ENCODE results near the gene XRCC1. TPM values are rescaled to one million over a fixed set of nuclear protein-coding genes. Genes with fewer than 3 reads are reported as not detected.

XRCC1 gene
- total RNA-seq, 2 experiments from 2014 or later: 27.2 to 35.9 TPM

DNA sequence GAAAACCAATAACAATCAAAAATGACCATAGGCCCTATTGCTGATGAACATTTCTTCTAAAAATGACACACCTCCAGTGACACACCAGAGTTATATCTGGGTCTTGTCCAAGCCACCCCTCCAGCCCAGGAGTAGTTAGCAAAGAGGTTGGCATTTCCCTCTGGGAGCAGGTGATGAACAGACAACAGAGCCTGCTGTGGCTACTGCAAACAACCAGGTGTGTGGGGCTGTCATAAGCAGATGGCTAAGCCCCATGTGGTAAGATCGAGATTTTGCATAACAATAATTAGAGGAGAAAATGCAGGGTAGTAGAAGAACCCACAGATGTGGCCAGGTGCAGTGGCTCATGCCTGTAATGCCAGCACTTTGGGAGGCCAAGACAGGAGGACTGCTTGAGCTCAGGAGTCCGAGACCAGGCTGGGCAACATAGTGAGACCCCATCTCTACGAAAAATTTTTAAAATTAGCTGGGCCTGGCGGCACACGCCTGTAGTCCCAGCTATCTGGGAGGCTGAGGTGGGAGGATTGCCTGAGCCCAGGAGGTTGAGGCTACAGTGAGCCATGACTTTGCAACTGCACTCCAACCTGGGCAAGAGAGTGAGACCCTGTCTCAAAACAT, 5.0 kb downstream of the XRCC1 start:
- Histone ChIP-seq H3K4me1 (ENCODE audit: insufficient read depth, low read length, poor library complexity, severe bottlenecking) (peaks cover 5% of the 10 kb centered on the region), H3K36me3 (ENCODE audit: insufficient read depth, low read length) (peaks cover 10% of the 10 kb centered on the region), H3K9me3 (ENCODE audit: low read length) (no peaks in the 10 kb centered on the region), H2AFZ (ENCODE audit: low read length) (no peak overlapping the region), H3K27ac (ENCODE audit: low read depth, low read length, poor library complexity, severe bottlenecking) (no peak overlapping the region), H4K20me1 (ENCODE audit: insufficient read depth, low read length) (no peaks in the 10 kb centered on the region), H3K79me2 (ENCODE audit: insufficient read depth, low read depth, low read length) (peaks cover 11% of the 10 kb centered on the region; the same call in 1 of the 2 replicates), H3K9me2 (ENCODE audit: insufficient read depth, low read length) (no peaks in the 10 kb centered on the region), H3K4me2 (ENCODE audit: low read length) (no peak overlapping the region), H3K4me3 (ENCODE audit: low read depth, low read length, poor library complexity, severe bottlenecking) (no peak overlapping the region)
- ChIA-PET POLR2A (no interaction called here), CTCF (ENCODE audit: unreplicated experiment) (no interaction called here)
- BruUV-seq (replicated peaks): no TSS peak
- intact Hi-C loops (cut with micrococcal nuclease; ENCODE audit: unreplicated experiment): no loop called here
- DNase-seq (ENCODE audit: low spot score): peak; percentile 18
- TF ChIP-seq EZH2phosphoT487 (IDR thresholded peaks at IDR 0.05; ENCODE audit: borderline replicate concordance, low read depth, low read length): no peak
- TF ChIP-seq, protein P1, sequence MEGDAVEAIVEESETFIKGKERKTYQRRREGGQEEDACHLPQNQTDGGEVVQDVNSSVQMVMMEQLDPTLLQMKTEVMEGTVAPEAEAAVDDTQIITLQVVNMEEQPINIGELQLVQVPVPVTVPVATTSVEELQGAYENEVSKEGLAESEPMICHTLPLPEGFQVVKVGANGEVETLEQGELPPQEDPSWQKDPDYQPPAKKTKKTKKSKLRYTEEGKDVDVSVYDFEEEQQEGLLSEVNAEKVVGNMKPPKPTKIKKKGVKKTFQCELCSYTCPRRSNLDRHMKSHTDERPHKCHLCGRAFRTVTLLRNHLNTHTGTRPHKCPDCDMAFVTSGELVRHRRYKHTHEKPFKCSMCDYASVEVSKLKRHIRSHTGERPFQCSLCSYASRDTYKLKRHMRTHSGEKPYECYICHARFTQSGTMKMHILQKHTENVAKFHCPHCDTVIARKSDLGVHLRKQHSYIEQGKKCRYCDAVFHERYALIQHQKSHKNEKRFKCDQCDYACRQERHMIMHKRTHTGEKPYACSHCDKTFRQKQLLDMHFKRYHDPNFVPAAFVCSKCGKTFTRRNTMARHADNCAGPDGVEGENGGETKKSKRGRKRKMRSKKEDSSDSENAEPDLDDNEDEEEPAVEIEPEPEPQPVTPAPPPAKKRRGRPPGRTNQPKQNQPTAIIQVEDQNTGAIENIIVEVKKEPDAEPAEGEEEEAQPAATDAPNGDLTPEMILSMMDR (conservative IDR thresholded peaks at IDR 0.05; ENCODE audit: low read length): 0 out of 2 replicates have a peak, but pooled peaks have one; percentile 13

DNA sequence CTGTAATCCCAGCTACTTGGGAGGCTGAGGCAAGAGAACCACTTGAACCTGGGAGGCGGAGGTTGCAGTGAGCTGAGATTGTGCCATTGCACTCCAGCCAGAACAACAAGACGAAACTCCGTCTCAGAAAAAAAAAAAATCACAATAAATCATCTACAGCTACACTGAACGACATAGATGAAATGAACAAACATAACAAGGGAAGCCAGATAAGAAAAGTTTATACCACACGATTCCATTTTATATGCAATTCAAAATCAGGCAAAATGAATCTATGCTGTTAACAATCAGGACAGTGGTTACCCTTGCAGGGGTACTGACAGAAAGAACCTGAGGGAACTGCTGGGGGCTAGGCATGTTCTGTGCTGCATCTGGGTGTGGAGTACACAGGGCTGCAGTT, 5.7 kb downstream of the XRCC1 start:
- intact Hi-C loops (cut with micrococcal nuclease; ENCODE audit: unreplicated experiment): no loop called here
- H4K20me1 ChIP-seq (ENCODE audit: insufficient read depth, low read length): no peaks in the 10 kb centered on the region
- H3K4me3 ChIP-seq (ENCODE audit: low read depth, low read length, poor library complexity, severe bottlenecking): no peak overlapping the region
- peaks cover 4% of the 10 kb centered on the region for H3K4me1 ChIP-seq (ENCODE audit: insufficient read depth, low read length, poor library complexity, severe bottlenecking)
- H3K9me2 ChIP-seq (ENCODE audit: insufficient read depth, low read length): no peaks in the 10 kb centered on the region
- H2AFZ ChIP-seq (ENCODE audit: low read length): no peak overlapping the region
- ChIA-PET POLR2A (no interaction called here), CTCF (ENCODE audit: unreplicated experiment) (no interaction called here)
- H3K27ac ChIP-seq (ENCODE audit: low read depth, low read length, poor library complexity, severe bottlenecking): no peak overlapping the region
- DNase-seq (ENCODE audit: low spot score): no peak
- H3K36me3 ChIP-seq (ENCODE audit: insufficient read depth, low read length): peaks cover 10% of the 10 kb centered on the region
- no peaks in the 10 kb centered on the region for H3K9me3 ChIP-seq (ENCODE audit: low read length)
- H3K79me2 ChIP-seq (ENCODE audit: insufficient read depth, low read depth, low read length): peaks cover 5% of the 10 kb centered on the region; the same call in 1 of the 2 replicates
- TF ChIP-seq, protein P1 (conservative IDR thresholded peaks at IDR 0.05; ENCODE audit: low read length): no peak
- no peak for TF ChIP-seq EZH2phosphoT487 (IDR thresholded peaks at IDR 0.05; ENCODE audit: borderline replicate concordance, low read depth, low read length)
- no peak overlapping the region for H3K4me2 ChIP-seq (ENCODE audit: low read length)
- BruUV-seq (replicated peaks): no TSS peak

DNA sequence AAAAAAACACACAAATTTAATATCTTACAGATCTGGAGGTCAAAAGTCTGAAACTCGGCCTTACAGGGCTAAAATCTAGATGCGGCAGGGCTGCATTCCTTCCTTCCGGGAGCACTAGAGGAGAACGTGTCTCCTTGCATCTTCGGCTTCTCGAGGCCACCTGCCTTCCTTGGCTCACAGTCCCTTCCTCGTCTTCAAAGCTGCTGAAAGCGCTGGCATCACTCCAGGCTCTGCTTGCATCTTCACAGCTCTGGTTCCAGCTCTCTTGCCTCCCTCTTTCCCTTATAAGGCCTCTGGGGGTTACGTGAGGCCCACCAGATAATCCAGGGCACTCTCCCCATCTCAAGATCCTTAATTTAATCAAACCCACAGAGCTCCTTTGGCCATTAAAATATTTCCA, 10.5 kb downstream of the XRCC1 start:
- Histone ChIP-seq H3K9me2 (ENCODE audit: insufficient read depth, low read length) (no peaks in the 10 kb centered on the region), H4K20me1 (ENCODE audit: insufficient read depth, low read length) (no peaks in the 10 kb centered on the region), H3K4me2 (ENCODE audit: low read length) (no peak overlapping the region), H3K9me3 (ENCODE audit: low read length) (no peaks in the 10 kb centered on the region), H3K27ac (ENCODE audit: low read depth, low read length, poor library complexity, severe bottlenecking) (no peak overlapping the region), H3K4me1 (ENCODE audit: insufficient read depth, low read length, poor library complexity, severe bottlenecking) (peaks cover 8% of the 10 kb centered on the region), H3K36me3 (ENCODE audit: insufficient read depth, low read length) (peaks cover 37% of the 10 kb centered on the region), H3K4me3 (ENCODE audit: low read depth, low read length, poor library complexity, severe bottlenecking) (no peak overlapping the region), H2AFZ (ENCODE audit: low read length) (no peak overlapping the region), H3K79me2 (ENCODE audit: insufficient read depth, low read depth, low read length) (no peaks in the 10 kb centered on the region)
- intact Hi-C loops (cut with micrococcal nuclease; ENCODE audit: unreplicated experiment): no loop called here
- no TSS peak for BruUV-seq (replicated peaks)
- DNase-seq (ENCODE audit: low spot score): no peak
- ChIA-PET CTCF (ENCODE audit: unreplicated experiment) (interaction anchor here (0.6 kb wide), 1 partner anchor 10 kb away, joined by 3 read pairs; no protein-coding TSS in a partner anchor), POLR2A (interaction anchor here (0.7 kb wide), 1 partner anchor 30 kb away, joined by 3 read pairs; no protein-coding TSS in a partner anchor)
- TF ChIP-seq EZH2phosphoT487 (IDR thresholded peaks at IDR 0.05; ENCODE audit: borderline replicate concordance, low read depth, low read length): no peak
- TF ChIP-seq, protein P1 (conservative IDR thresholded peaks at IDR 0.05; ENCODE audit: low read length): no peak

Data from OCI-LY7 (cell line).